PFSK-1 (cell line): ENCODE measurements around the gene CFAP20.

Experiments used
- FOXP2 ChIP-seq: optimal IDR thresholded peaks from 2 replicates; pipeline ENCODE3; 2011; ENCODE audit warnings: borderline replicate concordance, control low read depth, inconsistent platforms; ENCODE audit not compliant: insufficient read depth; ENCODE audit errors: extremely low read length, extremely low read depth
- POLR2AphosphoS5 ChIP-seq: IDR thresholded peaks from 2 replicates; pipeline ENCODE4 v1.6.1; 2012; ENCODE audit warnings: low read depth, mild to moderate bottlenecking, control low read depth, low read length, moderate library complexity
- REST ChIP-seq, 2 experiments: IDR thresholded peaks; 2 replicates each; pipeline versions ENCODE4 v1.6.1 to v1.8.0; 2011 to 2012; ENCODE audit warnings: low read depth in 2 of 2, low read length in 2 of 2, control low read depth in 1 of 2, inconsistent platforms in 1 of 2, mild to moderate bottlenecking in 1 of 2, moderate library complexity in 1 of 2; ENCODE audit not compliant: insufficient read depth in 1 of 2
- SIN3A ChIP-seq: IDR thresholded peaks from 2 replicates; pipeline ENCODE4 v1.6.1; 2012; ENCODE audit warnings: mild to moderate bottlenecking, low read length, moderate library complexity, borderline replicate concordance; ENCODE audit not compliant: insufficient read depth
- TAF1 ChIP-seq: IDR thresholded peaks from 2 replicates; pipeline ENCODE4 v1.6.1; 2012; ENCODE audit warnings: low read length, control low read depth, borderline replicate concordance; ENCODE audit not compliant: insufficient read depth

The CFAP20 gene

GRCh38 chr16:58086381-58087208 lies 42.6 kb downstream of the CFAP20 start:
- TF ChIP-seq REST (IDR thresholded peaks at IDR 0.05; ENCODE audit: insufficient read depth in 1 of 2, low read depth in 2 of 2, low read length in 2 of 2) = no peak
- no peak for TF ChIP-seq FOXP2
- no peak for TF ChIP-seq TAF1
- no peak for TF ChIP-seq SIN3A
- no peak for TF ChIP-seq POLR2AphosphoS5

- TF ChIP-seq POLR2AphosphoS5 (no peak), SIN3A (no peak), FOXP2 (no peak), REST (IDR thresholded peaks at IDR 0.05; ENCODE audit: insufficient read depth in 1 of 2, low read depth in 2 of 2, low read length in 2 of 2) (no peak), TAF1 (no peak)
Measured at GRCh38 chr16:58085584-58086251, 43.5 kb downstream of the CFAP20 start.

GRCh38 chr16:58085171-58085570 lies 44.0 kb downstream of the CFAP20 start:
- no peak for TF ChIP-seq SIN3A

GRCh38 chr16:58084635-58085034 lies 44.5 kb downstream of the CFAP20 start:
- TF ChIP-seq REST (IDR thresholded peaks at IDR 0.05; ENCODE audit: insufficient read depth in 1 of 2, low read depth in 2 of 2, low read length in 2 of 2) = no peak
- no peak for TF ChIP-seq POLR2AphosphoS5
- TF ChIP-seq FOXP2 = no peak
- TF ChIP-seq SIN3A = no peak
- TF ChIP-seq TAF1 = no peak

GRCh38 chr16:58082381-58082780 lies 46.8 kb downstream of the CFAP20 start:
- TF ChIP-seq SIN3A (no peak), REST (IDR thresholded peaks at IDR 0.05; ENCODE audit: insufficient read depth in 1 of 2, low read depth in 2 of 2, low read length in 2 of 2) (no peak), POLR2AphosphoS5 (no peak), FOXP2 (no peak), TAF1 (no peak)
